GM12875 (cell line): ENCODE results near the gene C19orf85.
A peak's percentile ranks its signal among the peaks of the same experiment; 100 is the strongest.

Experiments used
- H3K4me3 ChIP-seq: one replicate; pipeline ENCODE4 v1.5.1; 2011; ENCODE audit warnings: low read depth, low read length, control low read depth
- CTCF ChIP-seq: IDR thresholded peaks from 2 replicates; pipeline ENCODE4 v1.5.1; 2011; ENCODE audit warnings: low read depth, mild to moderate bottlenecking, control low read depth, inconsistent platforms, low read length, moderate library complexity, borderline replicate concordance; ENCODE audit not compliant: insufficient read depth

The C19orf85 gene

GRCh38 chr19:55488986-55489710 is 24.6 kb upstream of the C19orf85 start:
- no peak overlapping the region for H3K4me3 ChIP-seq
- no peak for TF ChIP-seq CTCF

- no peak within 1 kb of the TSS for H3K4me3 ChIP-seq
- no peak for TF ChIP-seq CTCF
These were observed 23.6 kb upstream of the C19orf85 start, which contains the start of gene SSC5D for GRCh38 chr19:55487924-55488687. TSS of gene SSC5D (plus strand) at chr19:55488436. CDS start at chr19:55488590, 154 bp downstream.

- no peak overlapping the region for H3K4me3 ChIP-seq
- TF ChIP-seq CTCF = no peak
These were observed 22.7 kb upstream of the C19orf85 start for GRCh38 chr19:55486971-55487923.

GRCh38 chr19:55486043-55486970 is 21.8 kb upstream of the C19orf85 start:
- no peak for TF ChIP-seq CTCF
- no peak overlapping the region for H3K4me3 ChIP-seq

GRCh38 chr19:55485439-55486011 is 21.0 kb upstream of the C19orf85 start:
- peak overlapping the region; percentile 85 for H3K4me3 ChIP-seq
- no peak for TF ChIP-seq CTCF
